CD14-positive monocyte (primary cell): ENCODE results near the gene FBXL17. TPM values are rescaled to one million over a fixed set of nuclear protein-coding genes. Genes with fewer than 3 reads are reported as not detected.

Experiments
- DNase-seq, 3 donors: peaks; one replicate each; pipeline ENCODE4 v3.0.0-alpha.2; 2011 to 2022
- H2AFZ ChIP-seq: 2 replicates; pipeline ENCODE4 v1.6.0; 2012; ENCODE audit warnings: mild to moderate bottlenecking, low read depth, low read length, inconsistent platforms; ENCODE audit not compliant: insufficient read depth, poor library complexity, severe bottlenecking
- H3K27ac ChIP-seq, 2 donors: 1 replicate in 1 of 2; 2 replicates in 1 of 2; pipeline ENCODE4 v1.5.1; 2012 to 2013; ENCODE audit warnings: low read length in 2 of 2, control low read depth in 1 of 2, inconsistent platforms in 1 of 2, low read depth in 1 of 2, mild to moderate bottlenecking in 1 of 2
- H3K27me3 ChIP-seq, 2 donors: one replicate each; pipeline versions ENCODE4 v1.6.0 to v1.6.1; 2011 to 2013; ENCODE audit warnings: low read length in 2 of 2; ENCODE audit not compliant: control insufficient read depth in 2 of 2, insufficient read depth in 2 of 2
- H3K36me3 ChIP-seq, 2 donors: replicated peaks in 1 of 2; 1 replicate in 1 of 2; 2 replicates in 1 of 2; pipeline versions ENCODE4 v1.5.1 to v1.6.1; 2012 to 2013; ENCODE audit warnings: low read length in 2 of 2, control low read depth in 1 of 2, inconsistent platforms in 1 of 2, mild to moderate bottlenecking in 1 of 2; ENCODE audit not compliant: insufficient read depth in 2 of 2, control insufficient read depth in 1 of 2
- H3K4me1 ChIP-seq, 2 donors: 1 replicate in 1 of 2; 2 replicates in 1 of 2; pipeline versions ENCODE4 v1.5.1 to v1.6.1; 2012 to 2013; ENCODE audit warnings: low read length in 2 of 2, control low read depth in 1 of 2, inconsistent platforms in 1 of 2, mild to moderate bottlenecking in 1 of 2, moderate library complexity in 1 of 2; ENCODE audit not compliant: insufficient read depth in 2 of 2, control insufficient read depth in 1 of 2
- H3K4me2 ChIP-seq: replicated peaks from 2 replicates; pipeline ENCODE3; 2012; ENCODE audit warnings: low read length, moderate library complexity, mild to moderate bottlenecking; ENCODE audit not compliant: poor library complexity, severe bottlenecking; ENCODE audit errors: extremely low read depth
- H3K4me3 ChIP-seq, 3 experiments: fragments of 200-600 bp in 1 of 3; sonication (generic) in 1 of 3; replicated peaks in 1 of 3; 1 replicate in 2 of 3; 2 replicates in 1 of 3; pipeline ENCODE4 v1.5.1; 2011 to 2013; ENCODE audit warnings: low read length in 3 of 3, mild to moderate bottlenecking in 3 of 3, control low read depth in 2 of 3, low read depth in 2 of 3, inconsistent platforms in 1 of 3, moderate library complexity in 1 of 3
- H3K79me2 ChIP-seq: 2 replicates; pipeline ENCODE4 v1.6.0; 2012; ENCODE audit warnings: mild to moderate bottlenecking, control low read depth, inconsistent platforms, low read length, moderate library complexity; ENCODE audit not compliant: insufficient read depth
- H3K9ac ChIP-seq: 2 replicates; pipeline ENCODE4 v1.6.0; 2017; ENCODE audit warnings: low read length, mild to moderate bottlenecking; ENCODE audit not compliant: insufficient read depth, poor library complexity, severe bottlenecking
- H3K9me3 ChIP-seq, 2 donors: replicated peaks in 1 of 2; 1 replicate in 1 of 2; 2 replicates in 1 of 2; pipeline versions ENCODE4 v1.5.1 to v1.6.1; 2012 to 2013; ENCODE audit warnings: low read length in 2 of 2, control low read depth in 1 of 2; ENCODE audit not compliant: control insufficient read depth in 1 of 2, insufficient read depth in 1 of 2
- H4K20me1 ChIP-seq: 2 replicates; pipeline ENCODE4 v1.6.0; 2012; ENCODE audit warnings: mild to moderate bottlenecking, low read length, control low read depth, moderate library complexity; ENCODE audit not compliant: insufficient read depth
- H3K27ac Mint-ChIP-seq, 7 donors: one replicate each; pipeline ENCODE4 v1.8.0; 2020; ENCODE audit warnings: mild to moderate bottlenecking in 7 of 7, mixed read lengths in 7 of 7, moderate library complexity in 6 of 7, inconsistent platforms in 2 of 7
- H3K27me3 Mint-ChIP-seq, 3 donors: one replicate each; pipeline ENCODE4 v1.8.0; 2021 to 2022; ENCODE audit warnings: low read depth in 3 of 3, mild to moderate bottlenecking in 3 of 3, mixed read lengths in 3 of 3, moderate library complexity in 3 of 3, inconsistent platforms in 1 of 3
- H3K36me3 Mint-ChIP-seq, 2 donors: one replicate each; pipeline ENCODE4 v1.8.0; 2020; ENCODE audit warnings: mixed read lengths in 2 of 2, inconsistent platforms in 1 of 2, mild to moderate bottlenecking in 1 of 2
- H3K4me1 Mint-ChIP-seq: one replicate; pipeline ENCODE4 v1.8.0; 2020; ENCODE audit warnings: mild to moderate bottlenecking, mixed read lengths
- H3K4me3 Mint-ChIP-seq, 2 donors: one replicate each; pipeline ENCODE4 v1.8.0; 2020; ENCODE audit warnings: mild to moderate bottlenecking in 2 of 2, mixed read lengths in 2 of 2, moderate library complexity in 1 of 2
- H3K9me3 Mint-ChIP-seq, 7 donors: one replicate each; pipeline ENCODE4 v1.8.0; 2020 to 2022; ENCODE audit warnings: mixed read lengths in 7 of 7, mild to moderate bottlenecking in 6 of 7, moderate library complexity in 6 of 7, inconsistent platforms in 2 of 7
- CTCF ChIP-seq: fragments of 200-600 bp; IDR thresholded peaks from one replicate; pipeline ENCODE4 v1.8.0; 2022; ENCODE audit warnings: antibody characterized with exemption, mild to moderate bottlenecking
- WGBS: methylation state at CpG from one replicate; pipeline ENCODE4 v1.1.5; 2013; ENCODE audit warnings: missing lambda C conversion rate; ENCODE audit not compliant: insufficient coverage; 5-methylcytosine and 5-hydroxymethylcytosine counted together
- intact Hi-C, 2 donors: fragments of 100-400 bp; cut with micrococcal nuclease; formaldehyde crosslinking; loops; one replicate each; pipeline versions ENCODE4 v1.15.0 to v1.15.1; 2023
- polyA minus RNA-seq: library from RNA; depleted of rRNA, polyadenylated mRNA; stranded (reverse); fragments of >200 nt; gene quantifications from 2 replicates; pipeline ENCODE4 v1.2.3, GENCODE V29; 2012
- polyA plus RNA-seq, 3 donors: library from polyadenylated mRNA; depleted of rRNA in 1 of 3; unstranded in 2 of 3; stranded (reverse) in 1 of 3; fragments of 300-500 nt in 2 of 3; fragments of >200 nt in 1 of 3; fragmentation: Illumina TruSeq in 2 of 3; gene quantifications; 1 replicate in 2 of 3; 2 replicates in 1 of 3; pipeline ENCODE4 v1.2.3, GENCODE V29; 2012 to 2021
- total RNA-seq, 12 experiments: library from RNA in 1 of 12; stranded (reverse) in 1 of 12; fragments of 120-200 nt in 1 of 12; gene quantifications; one replicate each; pipeline ENCODE4 v1.2.4 and lab custom pipeline; 2013 to 2026; ENCODE audit warnings: mixed read lengths in 6 of 12, inconsistent platforms in 1 of 12

The FBXL17 gene
- 15.5 TPM for total RNA-seq (2013)
- polyA plus RNA-seq = 1 to 10 TPM; 1.5 to 6.6 (median 2.0) TPM
- polyA minus RNA-seq = 8.0 and 8.2 TPM in 2 replicates
- total RNA-seq (lab: John Stamatoyannopoulos, UW) = 4.5 to 28.4 (median 24.5) reads per million in 11 experiments

- no peaks in the 10 kb centered on the region for H3K27me3 ChIP-seq
- H4K20me1 ChIP-seq = no peaks in the 10 kb centered on the region
- no peak for TF ChIP-seq CTCF
- intact Hi-C loops = no loop called here
- Mint-ChIP-seq H3K36me3 (peaks cover 8 to 9% of the 10 kb centered on the region in 2 donors), H3K27me3 (peaks cover 2 to 9% (median 5%) of the 10 kb centered on the region in 3 donors), H3K27ac (peak within 1 kb of the TSS; percentile 94 to 99 (median 98)), H3K9me3 (peaks cover 0 to 5% (median 0%) of the 10 kb centered on the region in 7 donors), H3K4me1 (peaks cover 40% of the 10 kb centered on the region), H3K4me3 (peak within 1 kb of the TSS; percentile 88 to 89)
- peaks cover 22 to 30% of the 10 kb centered on the region in 2 donors for H3K4me1 ChIP-seq
- peak within 1 kb of the TSS; percentile 90 for H2AFZ ChIP-seq
- H3K27ac ChIP-seq = peak within 1 kb of the TSS; percentile 87 to 96
- no peaks in the 10 kb centered on the region for H3K9me3 ChIP-seq
- H3K79me2 ChIP-seq = peaks cover 35% of the 10 kb centered on the region
- no peaks in the 10 kb centered on the region for H3K36me3 ChIP-seq
- H3K4me3 ChIP-seq = peak within 1 kb of the TSS; percentile 49 to 86 (median 63)
- peak within 1 kb of the TSS; percentile 96 for H3K9ac ChIP-seq
- DNase-seq = peak; percentile 93 to 94 (median 93)
- peak within 1 kb of the TSS; percentile 87 for H3K4me2 ChIP-seq
- under 1% methylated on average over 77 of the region's 82 CpGs for WGBS
Measured at GRCh38 chr5:108381954-108382783, at the start of gene FBXL17. Gene FBXL17, minus strand, starts transcription at chr5:108382098.

- Histone ChIP-seq H3K4me1 (peaks cover 8 to 10% of the 10 kb centered on the region in 2 donors), H4K20me1 (no peaks in the 10 kb centered on the region), H3K9ac (no peak overlapping the region), H3K27me3 (no peaks in the 10 kb centered on the region), H3K27ac (no peak overlapping the region), H3K36me3 (no peaks in the 10 kb centered on the region), H3K4me3 (no peak overlapping the region), H3K9me3 (peaks cover 0 to 11% of the 10 kb centered on the region in 2 donors), H3K4me2 (no peak overlapping the region), H2AFZ (no peak overlapping the region), H3K79me2 (no peaks in the 10 kb centered on the region)
- no peak for TF ChIP-seq CTCF
- Mint-ChIP-seq H3K9me3 (peaks cover 3 to 11% (median 8%) of the 10 kb centered on the region in 7 donors), H3K4me3 (no peak overlapping the region), H3K4me1 (peaks cover 16% of the 10 kb centered on the region), H3K27ac (peak overlapping the region in 1 of 7 donors; percentile 36), H3K27me3 (peaks cover 0 to 2% (median 0%) of the 10 kb centered on the region in 3 donors), H3K36me3 (no peaks in the 10 kb centered on the region)
- no peak for DNase-seq
- intact Hi-C loops = no loop called here
- WGBS = no CpG with 5 or more reads among the region's 3 CpGs
Measured at GRCh38 chr5:108430931-108431608, 49.2 kb upstream of the FBXL17 start.
